ACHN (cell line): ENCODE results near the gene KCTD10.

Experiments
- DNase-seq: peaks from one replicate; pipeline ENCODE4 v3.0.0-alpha.2; 2015
- in situ Hi-C: cut with HindIII; loops from 2 replicates; pipeline ENCODE4 v1.10.0; 2017; ENCODE audit warnings: low sequenced_read_pairs, low pct_ligation_motif_present, low pct_unique_long_range_greater_than_20kb

The KCTD10 gene

GRCh38 chr12:109500406-109501185, 23.5 kb upstream of the KCTD10 start:
- in situ Hi-C loops: loop anchor here (25.0 kb wide), 1 partner anchor 287 kb away; no protein-coding TSS in a partner anchor
- DNase-seq: no peak

- in situ Hi-C loops: no loop called here
- DNase-seq: no peak
These were observed 20.6 kb upstream of the KCTD10 start for GRCh38 chr12:109497675-109498074.

GRCh38 chr12:109496306-109496705, 19.2 kb upstream of the KCTD10 start:
- in situ Hi-C loops: no loop called here
- DNase-seq: no peak

- DNase-seq: no peak
- in situ Hi-C loops: no loop called here
These were observed 17.9 kb upstream of the KCTD10 start for GRCh38 chr12:109495012-109495411.

- DNase-seq: no peak
- in situ Hi-C loops: no loop called here
These were observed 17.3 kb upstream of the KCTD10 start for GRCh38 chr12:109494348-109494881.

- DNase-seq: no peak
- in situ Hi-C loops: no loop called here
These were observed 16.8 kb upstream of the KCTD10 start for GRCh38 chr12:109493938-109494337.

- in situ Hi-C loops: no loop called here
These were observed 16.0 kb upstream of the KCTD10 start for GRCh38 chr12:109493090-109493489.

GRCh38 chr12:109492371-109492770, 15.3 kb upstream of the KCTD10 start:
- DNase-seq: no peak
- in situ Hi-C loops: no loop called here

More at GRCh38 chr12:109493090-109493489, 16.0 kb upstream of the KCTD10 start:
- DNase-seq: no peak

- in situ Hi-C loops: no loop called here
- DNase-seq: no peak
These were observed 14.6 kb upstream of the KCTD10 start for GRCh38 chr12:109491671-109492070.

- in situ Hi-C loops: no loop called here
- no peak for DNase-seq
These were observed 13.0 kb upstream of the KCTD10 start for GRCh38 chr12:109489955-109490565.

- DNase-seq: no peak
- in situ Hi-C loops: no loop called here
These were observed 12.2 kb upstream of the KCTD10 start for GRCh38 chr12:109489016-109489954.

GRCh38 chr12:109488051-109488665, 11.1 kb upstream of the KCTD10 start:
- in situ Hi-C loops: no loop called here
- no peak for DNase-seq

- in situ Hi-C loops: no loop called here
- no peak for DNase-seq
These were observed 10.3 kb upstream of the KCTD10 start for GRCh38 chr12:109487181-109488050.

GRCh38 chr12:109485201-109485600, 8.1 kb upstream of the KCTD10 start:
- in situ Hi-C loops: no loop called here
- no peak for DNase-seq

GRCh38 chr12:109483346-109483745, 6.2 kb upstream of the KCTD10 start:
- in situ Hi-C loops: no loop called here
- no peak for DNase-seq

- DNase-seq: no peak
- in situ Hi-C loops: no loop called here
These were observed 5.8 kb upstream of the KCTD10 start for GRCh38 chr12:109482894-109483293.

- in situ Hi-C loops: no loop called here
- no peak for DNase-seq
These were observed 5.4 kb upstream of the KCTD10 start for GRCh38 chr12:109482491-109482890.

GRCh38 chr12:109481863-109482262, 4.8 kb upstream of the KCTD10 start:
- DNase-seq: no peak
- in situ Hi-C loops: no loop called here
